ENCODE data around the gene NYAP2.

GRCh38 chr2:225434014-225434413, 34.5 kb downstream of the NYAP2 start:
- TF ChIP-seq EP300 (IDR thresholded peaks at IDR 0.05; ENCODE audit: borderline replicate concordance) (no peak), NFIC (IDR thresholded peaks at IDR 0.05) (no peak)

Measured in Ishikawa (cell line).